Transverse colon (tissue), 4 donors: ENCODE results near the gene IAH1.

Experiments used
- POLR2AphosphoS5 ChIP-seq, 3 donors: sonication (generic); formaldehyde crosslinking; IDR thresholded peaks; one replicate each; pipeline ENCODE4 v1.6.1; 2016; ENCODE audit warnings: antibody characterized with exemption in 3 of 3
- TF ChIP-seq, protein P1 (sequence below), 5 experiments: fragments of 200-600 bp in 3 of 5; fragments of 450-650 bp in 2 of 5; sonication (generic) in 3 of 5; IDR thresholded peaks; 1 replicate in 2 of 5; 2 replicates in 3 of 5; pipeline ENCODE4 v1.5.1; 2016 to 2017; ENCODE audit warnings: antibody characterized with exemption in 5 of 5, inconsistent platforms in 3 of 5, mild to moderate bottlenecking in 2 of 5, moderate library complexity in 1 of 5

- TF ChIP-seq POLR2AphosphoS5 (IDR thresholded peaks at IDR 0.05), result no peak
- TF ChIP-seq, protein P1, sequence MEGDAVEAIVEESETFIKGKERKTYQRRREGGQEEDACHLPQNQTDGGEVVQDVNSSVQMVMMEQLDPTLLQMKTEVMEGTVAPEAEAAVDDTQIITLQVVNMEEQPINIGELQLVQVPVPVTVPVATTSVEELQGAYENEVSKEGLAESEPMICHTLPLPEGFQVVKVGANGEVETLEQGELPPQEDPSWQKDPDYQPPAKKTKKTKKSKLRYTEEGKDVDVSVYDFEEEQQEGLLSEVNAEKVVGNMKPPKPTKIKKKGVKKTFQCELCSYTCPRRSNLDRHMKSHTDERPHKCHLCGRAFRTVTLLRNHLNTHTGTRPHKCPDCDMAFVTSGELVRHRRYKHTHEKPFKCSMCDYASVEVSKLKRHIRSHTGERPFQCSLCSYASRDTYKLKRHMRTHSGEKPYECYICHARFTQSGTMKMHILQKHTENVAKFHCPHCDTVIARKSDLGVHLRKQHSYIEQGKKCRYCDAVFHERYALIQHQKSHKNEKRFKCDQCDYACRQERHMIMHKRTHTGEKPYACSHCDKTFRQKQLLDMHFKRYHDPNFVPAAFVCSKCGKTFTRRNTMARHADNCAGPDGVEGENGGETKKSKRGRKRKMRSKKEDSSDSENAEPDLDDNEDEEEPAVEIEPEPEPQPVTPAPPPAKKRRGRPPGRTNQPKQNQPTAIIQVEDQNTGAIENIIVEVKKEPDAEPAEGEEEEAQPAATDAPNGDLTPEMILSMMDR (IDR thresholded peaks at IDR 0.05), result no peak
Observed at GRCh38 chr2:9461079-9461478, 13.3 kb upstream of the IAH1 start.
